Natural killer cell (primary cell): ENCODE measurements around the gene CASTOR1. TPM values are rescaled to one million over a fixed set of nuclear protein-coding genes. Genes with fewer than 3 reads are reported as not detected.

Source experiments
- ATAC-seq, 3 donors: fragments of 150-1000 bp in 2 of 3; fragments of 200-7000 bp in 1 of 3; cut with Tn5 transposase; 1 replicate in 1 of 3; 2 replicates in 2 of 3; pipeline ENCODE4 v1.10.0; 2021; ENCODE audit warnings: mild to moderate bottlenecking in 2 of 3, moderate library complexity in 2 of 3
- DNase-seq, 2 donors: peaks; one replicate each; pipeline versions ENCODE4 v3.0.0 to v3.0.0-alpha.2; 2013 to 2021; ENCODE audit warnings: mixed read lengths in 1 of 2
- H3K27ac ChIP-seq: one replicate; pipeline ENCODE4 v1.5.1; 2013; ENCODE audit warnings: mild to moderate bottlenecking, low read length
- H3K27me3 ChIP-seq: one replicate; pipeline ENCODE4 v1.6.1; 2013; ENCODE audit warnings: low read length; ENCODE audit not compliant: control insufficient read depth, insufficient read depth
- H3K36me3 ChIP-seq: one replicate; pipeline ENCODE4 v1.6.1; 2013; ENCODE audit warnings: low read length; ENCODE audit not compliant: control insufficient read depth, insufficient read depth
- H3K4me1 ChIP-seq: one replicate; pipeline ENCODE4 v1.6.1; 2013; ENCODE audit warnings: low read length; ENCODE audit not compliant: control insufficient read depth, insufficient read depth
- H3K4me3 ChIP-seq: one replicate; pipeline ENCODE4 v1.5.1; 2013; ENCODE audit warnings: low read length
- H3K9me3 ChIP-seq: one replicate; pipeline ENCODE4 v1.6.1; 2013; ENCODE audit warnings: low read length; ENCODE audit not compliant: control insufficient read depth, insufficient read depth
- H3K27ac Mint-ChIP-seq, 2 donors: one replicate each; pipeline ENCODE4 v1.8.0; 2022; ENCODE audit warnings: mild to moderate bottlenecking in 2 of 2, mixed read lengths in 2 of 2, moderate library complexity in 1 of 2
- H3K27me3 Mint-ChIP-seq, 2 donors: one replicate each; pipeline ENCODE4 v1.8.0; 2022; ENCODE audit warnings: low read depth in 2 of 2, mixed read lengths in 2 of 2
- H3K36me3 Mint-ChIP-seq: one replicate; pipeline ENCODE4 v1.8.0; 2022; ENCODE audit warnings: mixed read lengths
- H3K4me1 Mint-ChIP-seq, 2 donors: one replicate each; pipeline ENCODE4 v1.8.0; 2022; ENCODE audit warnings: mixed read lengths in 2 of 2
- H3K4me3 Mint-ChIP-seq: one replicate; pipeline ENCODE4 v1.8.0; 2022; ENCODE audit warnings: mild to moderate bottlenecking, moderate library complexity, mixed read lengths
- H3K9me3 Mint-ChIP-seq, 2 donors: one replicate each; pipeline ENCODE4 v1.8.0; 2022; ENCODE audit warnings: mixed read lengths in 2 of 2
- CTCF ChIP-seq: fragments of 200-600 bp; IDR thresholded peaks from one replicate; pipeline ENCODE4 v1.8.0; 2022; ENCODE audit warnings: antibody characterized with exemption
- WGBS: methylation state at CpG from one replicate; pipeline ENCODE4 v1.1.7; 2013; ENCODE audit warnings: missing lambda C conversion rate; ENCODE audit not compliant: insufficient coverage; 5-methylcytosine and 5-hydroxymethylcytosine counted together
- intact Hi-C: fragments of 100-400 bp; cut with micrococcal nuclease; formaldehyde crosslinking; loops from one replicate; pipeline ENCODE4 v1.14.2; 2022
- total RNA-seq, 4 donors: library from RNA; stranded (reverse); fragments of 120-200 nt in 1 of 4; gene quantifications; one replicate each; pipeline versions ENCODE4 v1.2.3 to v1.2.4, GENCODE V29; 2013 to 2022

Gene CASTOR1
- total RNA-seq, 3 donors from 2014 or later (not counting 1 experiment from before 2014, with no cell fraction given) = 7.0 to 11.9 (median 8.8) TPM

GRCh38 chr22:30285846-30286200 is 3.5 kb downstream of the CASTOR1 start:
- no peak for TF ChIP-seq CTCF
- Histone ChIP-seq H3K27ac (no peak overlapping the region), H3K4me1 (peaks cover 57% of the 10 kb centered on the region), H3K9me3 (no peaks in the 10 kb centered on the region), H3K27me3 (no peaks in the 10 kb centered on the region), H3K4me3 (no peak overlapping the region), H3K36me3 (no peaks in the 10 kb centered on the region)
- H3K36me3 Mint-ChIP-seq = no peaks in the 10 kb centered on the region
- intact Hi-C loops = loop anchor here (5.0 kb wide), 1 partner anchor 39 kb away; the partner anchor contains the start of gene LIF
- H3K27ac Mint-ChIP-seq = no peak overlapping the region
- H3K27me3 Mint-ChIP-seq = no peaks in the 10 kb centered on the region
- no peaks in the 10 kb centered on the region for H3K9me3 Mint-ChIP-seq
- DNase-seq (no peak), ATAC-seq (no peak)
- WGBS = 91% methylated on average over 3 of the region's 8 CpGs
- H3K4me3 Mint-ChIP-seq = no peak overlapping the region
- peaks cover 19 to 33% of the 10 kb centered on the region in 2 donors for H3K4me1 Mint-ChIP-seq

- Mint-ChIP-seq H3K27ac (no peak overlapping the region), H3K27me3 (no peaks in the 10 kb centered on the region), H3K4me1 (peaks cover 18 to 29% of the 10 kb centered on the region in 2 donors), H3K4me3 (no peak overlapping the region), H3K9me3 (no peaks in the 10 kb centered on the region), H3K36me3 (no peaks in the 10 kb centered on the region)
- ATAC-seq = no peak
- no peak overlapping the region for H3K4me3 ChIP-seq
- DNase-seq = no peak
- no peaks in the 10 kb centered on the region for H3K9me3 ChIP-seq
- WGBS = 91% methylated on average over 27 of the region's 27 CpGs
- H3K27me3 ChIP-seq = no peaks in the 10 kb centered on the region
- no peak for TF ChIP-seq CTCF
- no peaks in the 10 kb centered on the region for H3K36me3 ChIP-seq
- no peak overlapping the region for H3K27ac ChIP-seq
- intact Hi-C loops = loop anchor here (5.0 kb wide), 1 partner anchor 38 kb away; the partner anchor contains the start of gene LIF
- peaks cover 52% of the 10 kb centered on the region for H3K4me1 ChIP-seq
These were observed 4.0 kb downstream of the CASTOR1 start for GRCh38 chr22:30285176-30285845.

GRCh38 chr22:30284666-30285065 is 4.6 kb downstream of the CASTOR1 start:
- Mint-ChIP-seq H3K4me3 (no peak overlapping the region), H3K27ac (no peak overlapping the region), H3K36me3 (no peaks in the 10 kb centered on the region), H3K27me3 (peaks cover 0 to 1% of the 10 kb centered on the region in 2 donors), H3K4me1 (peaks cover 14 to 24% of the 10 kb centered on the region in 2 donors), H3K9me3 (no peaks in the 10 kb centered on the region)
- Histone ChIP-seq H3K36me3 (no peaks in the 10 kb centered on the region), H3K27me3 (no peaks in the 10 kb centered on the region), H3K4me3 (no peak overlapping the region), H3K27ac (no peak overlapping the region), H3K9me3 (no peaks in the 10 kb centered on the region), H3K4me1 (peaks cover 47% of the 10 kb centered on the region)
- 84% methylated on average over 4 of the region's 4 CpGs for WGBS
- intact Hi-C loops = loop anchor here (5.0 kb wide), 1 partner anchor 37 kb away; the partner anchor contains the start of gene LIF
- no peak for TF ChIP-seq CTCF
- no peak for DNase-seq
- no peak for ATAC-seq

GRCh38 chr22:30284172-30284571 is 5.1 kb downstream of the CASTOR1 start:
- intact Hi-C loops = no loop called here
- TF ChIP-seq CTCF = no peak
- H3K4me3 ChIP-seq = no peak overlapping the region
- no peak overlapping the region for H3K27ac ChIP-seq
- no peaks in the 10 kb centered on the region for H3K36me3 ChIP-seq
- Mint-ChIP-seq H3K27me3 (peaks cover 0 to 3% of the 10 kb centered on the region in 2 donors), H3K4me3 (no peak overlapping the region), H3K9me3 (no peaks in the 10 kb centered on the region), H3K36me3 (no peaks in the 10 kb centered on the region), H3K27ac (no peak overlapping the region), H3K4me1 (peaks cover 17 to 24% of the 10 kb centered on the region in 2 donors)
- ATAC-seq (no peak), DNase-seq (no peak)
- 94% methylated on average over 9 of the region's 9 CpGs for WGBS
- H3K9me3 ChIP-seq = no peaks in the 10 kb centered on the region
- no peaks in the 10 kb centered on the region for H3K27me3 ChIP-seq
- H3K4me1 ChIP-seq = peaks cover 51% of the 10 kb centered on the region
